PC-9 (cell line): Measurements from ENCODE around the gene MYLK. TPM values are rescaled to one million over a fixed set of nuclear protein-coding genes. Genes with fewer than 3 reads are reported as not detected.
"Not testable (repeated sequence)": the region's sequence is repeated elsewhere in the genome, so short reads cannot be mapped to it uniquely, and the experiment has no call there.

Experiments
- BruUV-seq: library from RNA; stranded (reverse); fragments of 400-500 nt; replicated peaks from 2 replicates; lab custom pipeline; 2021; lab: Mats Ljungman, UMichigan
- CTCF ChIA-PET: fragments of 300-600 bp; sonication (Branson Sonifier 250); formaldehyde crosslinking; loops from one replicate; lab custom pipeline; 2022; ENCODE audit warnings: antibody characterized with exemption; lab: Charles Lee
- POLR2A ChIA-PET: fragments of 300-600 bp; sonication (Branson Sonifier 250); formaldehyde crosslinking; loops from one replicate; lab custom pipeline; 2022; ENCODE audit warnings: antibody characterized with exemption; ENCODE audit not compliant: unreplicated experiment; lab: Charles Lee
- DNase-seq, 2 experiments: peaks; one replicate each; pipeline versions ENCODE4 v3.0.0 to v3.0.0-alpha.2; 2015 to 2022; ENCODE audit warnings: mixed read lengths in 1 of 2
- H2AFZ ChIP-seq: fragments of 200-600 bp; sonication (generic); 2 replicates; pipeline ENCODE4 v1.8.1; 2017; ENCODE audit warnings: antibody characterized with exemption
- H3F3A ChIP-seq: fragments of 200-600 bp; sonication (generic); 2 replicates; pipeline ENCODE4 v1.8.1; 2017; ENCODE audit warnings: antibody characterized with exemption, mild to moderate bottlenecking, low read depth; ENCODE audit not compliant: insufficient read depth
- H3K27ac ChIP-seq: fragments of 200-600 bp; sonication (generic); 2 replicates; pipeline ENCODE4 v1.6.1; 2016; ENCODE audit warnings: mixed run types
- H3K27me3 ChIP-seq: fragments of 200-600 bp; sonication (generic); 2 replicates; pipeline ENCODE4 v1.6.1; 2016; ENCODE audit warnings: low read depth, mixed run types; ENCODE audit not compliant: insufficient read depth
- H3K36me3 ChIP-seq: fragments of 200-600 bp; sonication (generic); 2 replicates; pipeline ENCODE4 v1.6.1; 2016; ENCODE audit warnings: low read depth, mixed run types
- H3K4me1 ChIP-seq: fragments of 200-600 bp; sonication (generic); replicated peaks from 2 replicates; pipeline ENCODE4 v1.6.1; 2016; ENCODE audit warnings: mixed run types; ENCODE audit not compliant: insufficient read depth
- H3K4me2 ChIP-seq: fragments of 200-600 bp; sonication (generic); 2 replicates; pipeline ENCODE4 v1.6.1; 2017; ENCODE audit warnings: mixed run types
- H3K4me3 ChIP-seq: fragments of 200-600 bp; sonication (generic); 2 replicates; pipeline ENCODE4 v1.6.1; 2016; ENCODE audit warnings: mixed run types
- H3K79me2 ChIP-seq: fragments of 200-600 bp; sonication (generic); 2 replicates; pipeline ENCODE4 v1.6.1; 2017; ENCODE audit warnings: low read depth, mixed run types
- H3K9me2 ChIP-seq: fragments of 200-600 bp; sonication (generic); 2 replicates; pipeline ENCODE4 v1.8.1; 2017; ENCODE audit warnings: mild to moderate bottlenecking; ENCODE audit not compliant: insufficient read depth
- H3K9me3 ChIP-seq: fragments of 200-600 bp; sonication (generic); 2 replicates; pipeline ENCODE4 v1.8.1; 2016; ENCODE audit warnings: low read depth; ENCODE audit not compliant: insufficient read depth
- H4K20me1 ChIP-seq: fragments of 200-600 bp; sonication (generic); 2 replicates; pipeline ENCODE4 v1.8.1; 2017; ENCODE audit not compliant: insufficient read depth
- CTCF ChIP-seq: fragments of 200-600 bp; sonication (generic); conservative IDR thresholded peaks from 2 replicates; pipeline ENCODE4 v1.6.1; 2017; ENCODE audit warnings: mixed run types, antibody characterized with exemption, mild to moderate bottlenecking, moderate library complexity
- EZH2 ChIP-seq: fragments of 200-600 bp; sonication (generic); IDR thresholded peaks from 2 replicates; pipeline ENCODE4 v1.8.0; 2017; ENCODE audit warnings: antibody characterized with exemption, low read depth
- intact Hi-C: fragments of 100-400 bp; cut with micrococcal nuclease; formaldehyde crosslinking; loops from one replicate; pipeline ENCODE4 v1.10.0; 2022; ENCODE audit not compliant: unreplicated experiment
- total RNA-seq: library from RNA; stranded (reverse); gene quantifications from 2 replicates; pipeline ENCODE4 v1.2.3, GENCODE V29; 2021

Gene MYLK
- total RNA-seq, 1 experiment from 2014 or later: 0.72 TPM

GRCh38 chr3:123602325-123602724 lies 281.8 kb downstream of the MYLK start:
- no peaks in the 10 kb centered on the region for H3K9me2 ChIP-seq
- no peaks in the 10 kb centered on the region for H3K36me3 ChIP-seq
- H3K79me2 ChIP-seq: peaks cover 10% of the 10 kb centered on the region; the same call in 1 of the 2 replicates
- CTCF ChIA-PET: no interaction called here
- TF ChIP-seq EZH2 (no peak), CTCF (no peak)
- no peaks in the 10 kb centered on the region for H4K20me1 ChIP-seq
- DNase-seq: peak; percentile 76 to 89
- H3K4me3 ChIP-seq: no peak overlapping the region; the same call in 1 of the 2 replicates
- BruUV-seq: no TSS peak
- POLR2A ChIA-PET: interaction anchor here (0.6 to 1.3 kb wide), 4 partner anchors 12 to 286 kb away, joined by 3 to 11 read pairs (median 6); no protein-coding TSS in a partner anchor
- H3K4me1 ChIP-seq: peaks cover 69% of the 10 kb centered on the region
- H3F3A ChIP-seq: peaks cover 45% of the 10 kb centered on the region
- H2AFZ ChIP-seq: no peak overlapping the region
- peak overlapping the region; percentile 69 for H3K4me2 ChIP-seq
- H3K27me3 ChIP-seq: no peaks in the 10 kb centered on the region
- H3K27ac ChIP-seq: peak overlapping the region; percentile 62
- intact Hi-C loops: loop anchor here (1.0 kb wide), 1 partner anchor 17 kb away; the partner anchor contains the start of gene HACD2
- no peaks in the 10 kb centered on the region for H3K9me3 ChIP-seq

GRCh38 chr3:123600863-123601262 lies 283.3 kb downstream of the MYLK start:
- H3K4me3 ChIP-seq, H2AFZ ChIP-seq, H3K9me3 ChIP-seq, intact Hi-C loops, H3K9me2 ChIP-seq, H3K36me3 ChIP-seq, H3K27me3 ChIP-seq, BruUV-seq, CTCF ChIA-PET, H3K79me2 ChIP-seq, H4K20me1 ChIP-seq: not testable (repeated sequence)
- H3K4me1 ChIP-seq: peaks cover 56% of the 10 kb centered on the region
- POLR2A ChIA-PET: interaction anchor here (0.6 kb wide), 1 partner anchor 23 kb away, joined by 4 read pairs; no protein-coding TSS in a partner anchor
- peak overlapping the region; percentile 69 for H3K4me2 ChIP-seq
- DNase-seq: peak in 1 of 2 experiments; percentile 22
- peaks cover 32% of the 10 kb centered on the region for H3F3A ChIP-seq
- peak overlapping the region; percentile 62 for H3K27ac ChIP-seq

GRCh38 chr3:123597561-123597960 lies 286.6 kb downstream of the MYLK start:
- H2AFZ ChIP-seq: no peak overlapping the region
- peaks cover 17% of the 10 kb centered on the region for H3F3A ChIP-seq
- no peaks in the 10 kb centered on the region for H3K36me3 ChIP-seq
- intact Hi-C loops: no loop called here
- H3K27ac ChIP-seq: no peak overlapping the region
- ChIA-PET POLR2A (no interaction called here), CTCF (no interaction called here)
- DNase-seq: no peak
- no peaks in the 10 kb centered on the region for H3K9me3 ChIP-seq
- H3K4me1 ChIP-seq: peaks cover 26% of the 10 kb centered on the region
- H4K20me1 ChIP-seq: no peaks in the 10 kb centered on the region
- H3K9me2 ChIP-seq: no peaks in the 10 kb centered on the region
- H3K27me3 ChIP-seq: no peaks in the 10 kb centered on the region
- no peak for TF ChIP-seq CTCF
- TF ChIP-seq EZH2: no peak
- no peak overlapping the region for H3K4me2 ChIP-seq
- no peaks in the 10 kb centered on the region for H3K79me2 ChIP-seq
- BruUV-seq: no TSS peak
- H3K4me3 ChIP-seq: no peak overlapping the region
